Panc1 (cell line): ENCODE data around the gene NKX2-4.

Experiments used
- POLR2AphosphoS5 ChIP-seq: IDR thresholded peaks from 2 replicates; pipeline ENCODE4 v1.6.1; 2012; ENCODE audit warnings: mild to moderate bottlenecking, low read depth, low read length, moderate library complexity
- SIN3A ChIP-seq: IDR thresholded peaks from 2 replicates; pipeline ENCODE4 v1.6.1; 2012; ENCODE audit warnings: low read depth, mild to moderate bottlenecking, low read length, moderate library complexity, borderline replicate concordance; ENCODE audit not compliant: insufficient read depth
- TCF7L2 ChIP-seq: IDR thresholded peaks from 2 replicates; pipeline ENCODE4 v1.6.1; 2011; ENCODE audit warnings: mild to moderate bottlenecking, low read depth, low read length, inconsistent platforms
- TF ChIP-seq, protein P1 (sequence below): fragments of 450-650 bp; IDR thresholded peaks from 2 replicates; pipeline ENCODE4 v1.5.1; 2017; ENCODE audit warnings: mild to moderate bottlenecking
- TF ChIP-seq, protein P2 (sequence below), 2 experiments: IDR thresholded peaks; 2 replicates each; pipeline ENCODE4 v1.6.1; 2011 to 2012; ENCODE audit warnings: low read depth in 2 of 2, control low read depth in 1 of 2, low read length in 1 of 2, mild to moderate bottlenecking in 1 of 2, moderate library complexity in 1 of 2; ENCODE audit not compliant: insufficient read depth in 1 of 2

DNA sequence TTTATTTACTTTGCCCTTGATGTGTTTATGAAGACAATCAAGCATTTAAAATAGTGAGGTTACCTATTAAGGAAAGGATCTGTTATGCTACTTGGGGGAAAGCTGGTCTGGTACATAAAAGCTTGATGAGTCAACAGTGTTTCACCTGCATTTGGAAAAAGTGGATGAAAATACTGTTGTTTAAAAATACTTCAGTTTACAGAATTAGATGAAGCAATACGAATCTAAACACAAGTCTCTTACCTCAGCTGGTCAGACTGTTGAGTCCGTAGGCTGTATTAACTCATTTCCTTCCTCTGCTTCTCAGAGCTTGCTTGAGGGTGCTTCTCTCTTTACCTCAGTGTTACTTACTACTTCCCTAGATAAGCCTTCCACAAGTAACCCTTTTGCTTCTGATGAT lies 36.1 kb downstream of the NKX2-4 start:
- TF ChIP-seq POLR2AphosphoS5 (no peak), TCF7L2 (no peak), SIN3A (no peak)
- TF ChIP-seq, protein P1, sequence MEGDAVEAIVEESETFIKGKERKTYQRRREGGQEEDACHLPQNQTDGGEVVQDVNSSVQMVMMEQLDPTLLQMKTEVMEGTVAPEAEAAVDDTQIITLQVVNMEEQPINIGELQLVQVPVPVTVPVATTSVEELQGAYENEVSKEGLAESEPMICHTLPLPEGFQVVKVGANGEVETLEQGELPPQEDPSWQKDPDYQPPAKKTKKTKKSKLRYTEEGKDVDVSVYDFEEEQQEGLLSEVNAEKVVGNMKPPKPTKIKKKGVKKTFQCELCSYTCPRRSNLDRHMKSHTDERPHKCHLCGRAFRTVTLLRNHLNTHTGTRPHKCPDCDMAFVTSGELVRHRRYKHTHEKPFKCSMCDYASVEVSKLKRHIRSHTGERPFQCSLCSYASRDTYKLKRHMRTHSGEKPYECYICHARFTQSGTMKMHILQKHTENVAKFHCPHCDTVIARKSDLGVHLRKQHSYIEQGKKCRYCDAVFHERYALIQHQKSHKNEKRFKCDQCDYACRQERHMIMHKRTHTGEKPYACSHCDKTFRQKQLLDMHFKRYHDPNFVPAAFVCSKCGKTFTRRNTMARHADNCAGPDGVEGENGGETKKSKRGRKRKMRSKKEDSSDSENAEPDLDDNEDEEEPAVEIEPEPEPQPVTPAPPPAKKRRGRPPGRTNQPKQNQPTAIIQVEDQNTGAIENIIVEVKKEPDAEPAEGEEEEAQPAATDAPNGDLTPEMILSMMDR = no peak
- TF ChIP-seq, protein P2, sequence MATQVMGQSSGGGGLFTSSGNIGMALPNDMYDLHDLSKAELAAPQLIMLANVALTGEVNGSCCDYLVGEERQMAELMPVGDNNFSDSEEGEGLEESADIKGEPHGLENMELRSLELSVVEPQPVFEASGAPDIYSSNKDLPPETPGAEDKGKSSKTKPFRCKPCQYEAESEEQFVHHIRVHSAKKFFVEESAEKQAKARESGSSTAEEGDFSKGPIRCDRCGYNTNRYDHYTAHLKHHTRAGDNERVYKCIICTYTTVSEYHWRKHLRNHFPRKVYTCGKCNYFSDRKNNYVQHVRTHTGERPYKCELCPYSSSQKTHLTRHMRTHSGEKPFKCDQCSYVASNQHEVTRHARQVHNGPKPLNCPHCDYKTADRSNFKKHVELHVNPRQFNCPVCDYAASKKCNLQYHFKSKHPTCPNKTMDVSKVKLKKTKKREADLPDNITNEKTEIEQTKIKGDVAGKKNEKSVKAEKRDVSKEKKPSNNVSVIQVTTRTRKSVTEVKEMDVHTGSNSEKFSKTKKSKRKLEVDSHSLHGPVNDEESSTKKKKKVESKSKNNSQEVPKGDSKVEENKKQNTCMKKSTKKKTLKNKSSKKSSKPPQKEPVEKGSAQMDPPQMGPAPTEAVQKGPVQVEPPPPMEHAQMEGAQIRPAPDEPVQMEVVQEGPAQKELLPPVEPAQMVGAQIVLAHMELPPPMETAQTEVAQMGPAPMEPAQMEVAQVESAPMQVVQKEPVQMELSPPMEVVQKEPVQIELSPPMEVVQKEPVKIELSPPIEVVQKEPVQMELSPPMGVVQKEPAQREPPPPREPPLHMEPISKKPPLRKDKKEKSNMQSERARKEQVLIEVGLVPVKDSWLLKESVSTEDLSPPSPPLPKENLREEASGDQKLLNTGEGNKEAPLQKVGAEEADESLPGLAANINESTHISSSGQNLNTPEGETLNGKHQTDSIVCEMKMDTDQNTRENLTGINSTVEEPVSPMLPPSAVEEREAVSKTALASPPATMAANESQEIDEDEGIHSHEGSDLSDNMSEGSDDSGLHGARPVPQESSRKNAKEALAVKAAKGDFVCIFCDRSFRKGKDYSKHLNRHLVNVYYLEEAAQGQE (IDR thresholded peaks at IDR 0.05; ENCODE audit: insufficient read depth in 1 of 2, low read depth in 2 of 2, low read length in 1 of 2) = no peak
